PFSK-1 (cell line): Measurements from ENCODE around the gene HIGD1A.

ENCODE experiments used
- FOXP2 ChIP-seq: optimal IDR thresholded peaks from 2 replicates; pipeline ENCODE3; 2011; ENCODE audit warnings: borderline replicate concordance, control low read depth, inconsistent platforms; ENCODE audit not compliant: insufficient read depth; ENCODE audit errors: extremely low read length, extremely low read depth
- POLR2AphosphoS5 ChIP-seq: IDR thresholded peaks from 2 replicates; pipeline ENCODE4 v1.6.1; 2012; ENCODE audit warnings: low read depth, mild to moderate bottlenecking, control low read depth, low read length, moderate library complexity
- REST ChIP-seq, 2 experiments: IDR thresholded peaks; 2 replicates each; pipeline versions ENCODE4 v1.6.1 to v1.8.0; 2011 to 2012; ENCODE audit warnings: low read depth in 2 of 2, low read length in 2 of 2, control low read depth in 1 of 2, inconsistent platforms in 1 of 2, mild to moderate bottlenecking in 1 of 2, moderate library complexity in 1 of 2; ENCODE audit not compliant: insufficient read depth in 1 of 2
- SIN3A ChIP-seq: IDR thresholded peaks from 2 replicates; pipeline ENCODE4 v1.6.1; 2012; ENCODE audit warnings: mild to moderate bottlenecking, low read length, moderate library complexity, borderline replicate concordance; ENCODE audit not compliant: insufficient read depth
- TAF1 ChIP-seq: IDR thresholded peaks from 2 replicates; pipeline ENCODE4 v1.6.1; 2012; ENCODE audit warnings: low read length, control low read depth, borderline replicate concordance; ENCODE audit not compliant: insufficient read depth

HIGD1A gene

GRCh38 chr3:42752441-42752840 lies 51.8 kb downstream of the HIGD1A start:
- TF ChIP-seq REST (IDR thresholded peaks at IDR 0.05; ENCODE audit: insufficient read depth in 1 of 2, low read depth in 2 of 2, low read length in 2 of 2) (no peak), FOXP2 (no peak), POLR2AphosphoS5 (no peak), SIN3A (no peak), TAF1 (no peak)

GRCh38 chr3:42751609-42752008 lies 52.7 kb downstream of the HIGD1A start:
- TF ChIP-seq REST (IDR thresholded peaks at IDR 0.05; ENCODE audit: insufficient read depth in 1 of 2, low read depth in 2 of 2, low read length in 2 of 2): no peak
- TF ChIP-seq POLR2AphosphoS5: no peak
- TF ChIP-seq TAF1: no peak
- no peak for TF ChIP-seq FOXP2
- TF ChIP-seq SIN3A: no peak

GRCh38 chr3:42750834-42751233 lies 53.5 kb downstream of the HIGD1A start:
- TF ChIP-seq TAF1 (no peak), REST (IDR thresholded peaks at IDR 0.05; ENCODE audit: insufficient read depth in 1 of 2, low read depth in 2 of 2, low read length in 2 of 2) (no peak)

GRCh38 chr3:42749753-42750231 lies 54.5 kb downstream of the HIGD1A start:
- no peak for TF ChIP-seq TAF1
- no peak for TF ChIP-seq FOXP2
- TF ChIP-seq POLR2AphosphoS5: no peak
- no peak for TF ChIP-seq SIN3A
- TF ChIP-seq REST (IDR thresholded peaks at IDR 0.05; ENCODE audit: insufficient read depth in 1 of 2, low read depth in 2 of 2, low read length in 2 of 2): no peak

- TF ChIP-seq TAF1 (no peak), FOXP2 (no peak), SIN3A (no peak), REST (IDR thresholded peaks at IDR 0.05; ENCODE audit: insufficient read depth in 1 of 2, low read depth in 2 of 2, low read length in 2 of 2) (no peak), POLR2AphosphoS5 (no peak)
Measured at GRCh38 chr3:42749025-42749752, 55.1 kb downstream of the HIGD1A start.
